Fibroblast of pulmonary artery (primary cell): ENCODE data around the gene RAD51.
A peak's percentile ranks its signal among the peaks of the same experiment; 100 is the strongest.

Source experiments
- DNase-seq: peaks from one replicate; pipeline ENCODE4 v3.0.0-alpha.2; 2010; ENCODE audit warnings: low read depth
- H3K4me3 ChIP-seq: replicated peaks from 2 replicates; pipeline ENCODE4 v1.5.1; 2011; ENCODE audit warnings: low read depth, mild to moderate bottlenecking, control low read depth, low read length, moderate library complexity
- TF ChIP-seq, protein P1 (sequence below): IDR thresholded peaks from 2 replicates; pipeline ENCODE4 v1.5.1; 2011; ENCODE audit warnings: mild to moderate bottlenecking, control low read depth, low read length, inconsistent platforms; ENCODE audit errors: missing control alignments

Gene RAD51

DNA sequence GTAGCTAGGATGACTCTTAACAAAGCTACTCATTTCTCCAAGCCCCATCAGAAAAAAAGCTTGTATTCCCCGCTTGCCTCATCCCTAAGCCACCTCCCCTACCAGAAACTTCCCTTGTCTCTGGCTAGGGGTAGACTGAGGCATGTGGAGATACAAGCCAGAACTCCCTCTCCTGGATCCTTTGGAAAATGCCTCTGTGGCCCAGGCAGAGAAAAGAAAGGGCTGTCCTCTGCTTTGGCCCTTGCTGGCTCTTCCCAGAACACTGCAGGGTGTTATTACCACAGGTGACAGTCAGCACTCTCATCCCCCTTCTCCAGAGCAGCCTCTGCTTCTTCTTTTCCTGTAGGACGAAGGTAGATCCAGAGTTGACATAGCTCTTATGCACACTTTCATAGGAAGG, 44.9 kb downstream of the RAD51 start:
- TF ChIP-seq, protein P1, sequence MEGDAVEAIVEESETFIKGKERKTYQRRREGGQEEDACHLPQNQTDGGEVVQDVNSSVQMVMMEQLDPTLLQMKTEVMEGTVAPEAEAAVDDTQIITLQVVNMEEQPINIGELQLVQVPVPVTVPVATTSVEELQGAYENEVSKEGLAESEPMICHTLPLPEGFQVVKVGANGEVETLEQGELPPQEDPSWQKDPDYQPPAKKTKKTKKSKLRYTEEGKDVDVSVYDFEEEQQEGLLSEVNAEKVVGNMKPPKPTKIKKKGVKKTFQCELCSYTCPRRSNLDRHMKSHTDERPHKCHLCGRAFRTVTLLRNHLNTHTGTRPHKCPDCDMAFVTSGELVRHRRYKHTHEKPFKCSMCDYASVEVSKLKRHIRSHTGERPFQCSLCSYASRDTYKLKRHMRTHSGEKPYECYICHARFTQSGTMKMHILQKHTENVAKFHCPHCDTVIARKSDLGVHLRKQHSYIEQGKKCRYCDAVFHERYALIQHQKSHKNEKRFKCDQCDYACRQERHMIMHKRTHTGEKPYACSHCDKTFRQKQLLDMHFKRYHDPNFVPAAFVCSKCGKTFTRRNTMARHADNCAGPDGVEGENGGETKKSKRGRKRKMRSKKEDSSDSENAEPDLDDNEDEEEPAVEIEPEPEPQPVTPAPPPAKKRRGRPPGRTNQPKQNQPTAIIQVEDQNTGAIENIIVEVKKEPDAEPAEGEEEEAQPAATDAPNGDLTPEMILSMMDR = no peak
- H3K4me3 ChIP-seq = no peak overlapping the region
- DNase-seq = no peak

DNA sequence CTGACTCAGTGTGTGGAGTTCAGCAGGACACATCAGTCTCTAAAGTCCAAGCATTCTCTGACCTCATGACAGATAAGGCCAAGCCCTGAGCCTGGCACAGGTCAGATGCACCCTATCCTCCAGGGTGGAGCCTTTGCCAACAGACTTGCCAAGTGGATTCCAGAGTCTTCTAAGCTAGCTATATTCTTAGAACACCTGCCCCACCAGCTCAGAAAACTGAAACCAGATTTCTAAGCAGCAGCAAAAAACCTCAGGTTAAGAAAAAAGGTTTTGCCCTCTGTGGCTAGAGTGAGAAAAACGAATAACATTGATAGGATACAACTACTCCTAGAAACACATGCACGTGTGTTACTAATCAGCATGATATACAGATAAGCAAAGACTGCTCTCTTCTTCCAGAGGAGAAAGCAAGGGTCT, 48.5 kb downstream of the RAD51 start:
- no peak for DNase-seq

DNA sequence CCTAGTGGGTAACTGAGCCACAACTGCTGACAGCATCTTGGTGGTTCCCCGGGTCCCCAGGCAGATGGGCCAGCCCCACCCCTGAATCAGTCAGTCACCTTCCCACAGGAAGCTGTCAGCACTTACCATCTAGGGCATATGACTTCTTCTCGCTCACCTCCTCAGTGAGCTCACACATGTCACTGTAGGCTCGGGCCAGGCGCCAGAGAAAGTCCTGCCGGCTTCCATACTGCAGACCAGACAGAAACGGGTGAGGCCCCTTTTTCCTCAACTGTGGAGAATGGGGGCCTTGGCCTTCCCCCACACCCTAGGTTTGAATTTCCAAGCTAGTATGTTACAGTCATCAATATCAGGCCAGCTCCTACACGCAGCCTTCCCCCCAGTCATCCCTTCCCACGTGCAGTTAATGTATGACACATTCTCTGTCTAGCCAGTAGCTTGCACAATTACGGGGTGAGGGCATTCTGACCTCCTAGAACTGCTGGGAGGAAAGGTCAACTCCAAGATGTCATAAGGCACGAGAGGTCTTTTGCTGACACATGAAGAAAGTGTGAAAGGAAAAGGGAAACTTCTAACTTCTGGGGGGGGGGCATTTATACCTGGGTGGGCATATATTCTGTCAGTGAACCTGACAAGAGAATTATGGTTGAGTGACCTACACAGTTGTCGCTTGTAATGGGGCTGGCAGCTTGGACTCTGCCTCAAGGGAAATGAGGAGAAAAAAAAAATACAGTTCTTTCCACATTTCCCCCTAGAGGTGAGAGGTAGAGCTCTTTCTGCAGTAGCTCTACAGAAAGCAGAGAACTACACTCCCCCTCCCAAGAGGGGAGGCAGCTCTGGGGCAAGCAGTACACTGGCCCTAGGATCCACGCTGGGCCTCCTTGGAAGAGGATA, 49.2 kb downstream of the RAD51 start:
- DNase-seq = peak; percentile 80
- TF ChIP-seq, protein P1 = peak; percentile 35
- no peak overlapping the region for H3K4me3 ChIP-seq

More for the DNA sequence above, 48.5 kb downstream of the RAD51 start:
- H3K4me3 ChIP-seq = no peak overlapping the region
- TF ChIP-seq, protein P1 = no peak

DNA sequence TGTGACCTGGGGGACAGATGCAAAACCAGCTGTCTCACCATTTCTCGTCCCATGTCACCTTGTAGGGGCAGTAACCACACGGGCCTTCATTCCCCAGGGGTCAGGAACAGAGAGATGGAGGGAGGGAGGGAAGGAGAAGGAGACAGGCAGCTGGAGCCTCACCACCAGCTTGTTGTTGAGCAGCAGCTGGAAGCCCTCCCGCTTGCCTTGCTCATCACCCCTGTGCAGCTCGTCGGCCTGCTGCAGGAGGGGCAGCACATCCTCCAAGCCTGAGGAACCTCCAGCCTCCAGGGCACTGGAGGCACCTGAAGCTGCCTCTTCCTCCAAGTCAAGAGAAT, 49.8 kb downstream of the RAD51 start:
- no peak for DNase-seq
- no peak overlapping the region for H3K4me3 ChIP-seq

DNA sequence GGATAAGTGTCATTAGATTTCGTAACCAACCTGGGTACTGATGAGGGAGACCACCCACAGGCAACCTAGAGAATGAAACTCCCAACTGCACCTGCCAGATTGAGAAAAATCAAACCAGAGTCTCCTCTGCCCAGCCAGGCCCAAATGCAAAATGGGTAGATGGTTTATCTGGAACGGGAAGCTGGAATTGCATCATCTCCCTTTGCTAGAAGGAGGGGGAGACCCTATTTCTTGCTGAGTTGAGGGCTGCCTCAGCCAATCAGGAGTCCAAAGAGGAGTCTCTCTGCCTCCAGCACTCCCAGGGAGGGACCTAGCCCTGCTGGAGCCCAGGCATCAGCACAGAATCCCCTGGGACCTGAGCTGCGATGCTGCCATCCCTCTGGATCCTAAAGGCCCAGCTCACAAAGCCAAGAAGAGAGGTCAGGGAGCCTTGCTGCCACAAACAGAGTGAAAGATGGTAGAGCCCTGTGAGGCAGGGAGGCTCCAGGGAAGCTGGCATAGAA, 52.0 kb downstream of the RAD51 start:
- TF ChIP-seq, protein P1 = no peak
- no peak overlapping the region for H3K4me3 ChIP-seq
- DNase-seq = peak; percentile 86

More for the DNA sequence above, 49.8 kb downstream of the RAD51 start:
- TF ChIP-seq, protein P1 = no peak

DNA sequence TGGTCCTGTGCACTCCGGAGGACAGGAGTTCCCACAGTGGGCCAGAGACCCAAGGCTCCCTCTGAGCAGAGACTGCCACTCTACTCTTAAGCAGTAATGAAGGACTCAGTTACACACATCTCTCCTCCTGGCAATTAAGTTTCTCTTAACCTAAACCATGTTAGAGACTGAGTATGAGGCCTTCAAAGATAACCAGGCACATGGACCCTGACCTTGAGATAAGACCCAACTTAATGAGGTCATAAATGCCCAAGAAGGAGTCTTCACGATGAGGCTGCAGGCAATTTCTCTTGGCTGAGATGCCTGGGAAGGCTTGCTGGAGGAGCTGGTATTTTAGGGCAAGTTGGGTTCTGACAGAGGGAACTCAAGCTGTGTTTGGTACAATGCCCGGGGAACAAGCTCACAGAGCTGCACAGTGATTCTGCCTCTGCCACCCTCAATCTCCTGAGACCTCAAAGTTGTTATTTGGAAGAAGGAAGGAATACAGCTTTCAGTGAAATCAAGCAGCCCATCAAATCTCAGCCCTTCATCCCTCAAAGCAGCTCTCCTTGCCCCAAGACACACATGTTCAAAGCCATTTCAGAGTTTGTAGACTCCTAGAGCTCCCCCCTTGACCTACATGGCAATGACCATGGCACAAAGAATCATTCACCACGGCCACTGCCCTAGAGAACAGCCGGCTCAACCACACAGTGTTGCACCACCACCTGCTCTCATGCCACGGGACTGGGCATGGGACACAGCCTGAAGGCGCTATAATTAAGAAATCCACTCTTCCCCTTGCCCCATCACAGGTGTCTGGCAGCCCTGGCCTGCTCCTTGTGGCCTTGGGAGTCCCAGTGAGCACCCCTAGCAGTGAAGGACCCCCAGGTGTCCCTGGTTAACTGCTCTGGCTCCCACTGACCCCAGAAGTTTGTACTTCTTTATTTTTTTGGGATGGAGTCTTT, 53.0 kb downstream of the RAD51 start:
- no peak for DNase-seq
- TF ChIP-seq, protein P1 = no peak
- H3K4me3 ChIP-seq = no peak overlapping the region
